BLaER1 (cell line): ENCODE data around the gene IFNE.

Source experiments
- H3K27ac ChIP-seq: shearing (Covaris generic); formaldehyde crosslinking; 2 replicates; pipeline ENCODE4 v1.8.1; 2022
- H3K27me3 ChIP-seq: shearing (Covaris generic); formaldehyde crosslinking; 2 replicates; pipeline ENCODE4 v1.8.1; 2022
- H3K36me3 ChIP-seq: shearing (Covaris generic); formaldehyde crosslinking; 2 replicates; pipeline ENCODE4 v1.8.1; 2022
- H3K4me1 ChIP-seq: shearing (Covaris generic); formaldehyde crosslinking; 2 replicates; pipeline ENCODE4 v1.8.1; 2022
- H3K4me2 ChIP-seq: shearing (Covaris generic); formaldehyde crosslinking; 2 replicates; pipeline ENCODE4 v1.8.1; 2022
- H3K4me3 ChIP-seq: shearing (Covaris generic); formaldehyde crosslinking; 2 replicates; pipeline ENCODE4 v1.8.1; 2022
- H3K9ac ChIP-seq: shearing (Covaris generic); formaldehyde crosslinking; 2 replicates; pipeline ENCODE4 v1.8.1; 2022
- H3K9me3 ChIP-seq: shearing (Covaris generic); formaldehyde crosslinking; 2 replicates; pipeline ENCODE4 v1.8.1; 2022
- H4K20me1 ChIP-seq: shearing (Covaris generic); formaldehyde crosslinking; 2 replicates; pipeline ENCODE4 v1.8.1; 2022
- Cebpa-rat ChIP-seq: shearing (Covaris generic); IDR thresholded peaks from 2 replicates; pipeline ENCODE4 v1.8.1; 2022

IFNE gene

GRCh38 chr9:21519855-21520434 lies 37.8 kb upstream of the IFNE start:
- Histone ChIP-seq H3K9me3 (no peaks in the 10 kb centered on the region), H3K36me3 (no peaks in the 10 kb centered on the region), H3K27ac (no peak overlapping the region), H3K4me1 (no peaks in the 10 kb centered on the region), H3K9ac (no peak overlapping the region), H3K4me2 (no peak overlapping the region), H3K4me3 (no peak overlapping the region), H4K20me1 (no peaks in the 10 kb centered on the region), H3K27me3 (no peaks in the 10 kb centered on the region)
- no peak for TF ChIP-seq Cebpa-rat

- TF ChIP-seq Cebpa-rat: no peak
- no peak overlapping the region for H3K4me3 ChIP-seq
- H3K36me3 ChIP-seq: no peaks in the 10 kb centered on the region
- H3K4me1 ChIP-seq: no peaks in the 10 kb centered on the region
- no peak overlapping the region for H3K27ac ChIP-seq
- no peaks in the 10 kb centered on the region for H4K20me1 ChIP-seq
- H3K9me3 ChIP-seq: no peaks in the 10 kb centered on the region
- H3K27me3 ChIP-seq: no peaks in the 10 kb centered on the region
- no peak overlapping the region for H3K9ac ChIP-seq
- H3K4me2 ChIP-seq: no peak overlapping the region
Observed at GRCh38 chr9:21516796-21517195, 34.7 kb upstream of the IFNE start.

- no peak for TF ChIP-seq Cebpa-rat
- Histone ChIP-seq H4K20me1 (no peaks in the 10 kb centered on the region), H3K4me1 (no peaks in the 10 kb centered on the region), H3K9me3 (no peaks in the 10 kb centered on the region), H3K27ac (no peak overlapping the region), H3K27me3 (no peaks in the 10 kb centered on the region), H3K4me3 (no peak overlapping the region), H3K9ac (no peak overlapping the region), H3K36me3 (no peaks in the 10 kb centered on the region), H3K4me2 (no peak overlapping the region)
Observed at GRCh38 chr9:21513431-21513830, 31.3 kb upstream of the IFNE start.

DNA sequence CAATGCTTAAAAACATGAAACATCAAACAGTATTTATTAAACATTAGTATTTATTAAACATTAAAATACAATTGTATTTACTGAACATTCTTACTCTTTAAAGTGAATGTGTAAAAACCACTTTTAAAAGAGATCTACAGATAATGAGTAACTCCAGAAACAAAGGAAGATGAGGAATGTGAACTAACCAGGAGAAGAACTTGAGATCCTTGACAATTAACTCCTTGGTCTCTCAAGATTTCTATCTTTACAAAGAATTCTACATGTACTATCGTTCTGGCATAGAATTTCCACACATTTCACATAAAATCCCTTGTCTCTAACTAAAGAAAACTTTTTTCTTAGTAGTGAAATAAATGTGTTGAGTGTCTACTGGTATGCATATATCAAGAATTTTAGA lies 28.7 kb upstream of the IFNE start:
- H3K4me2 ChIP-seq: no peak overlapping the region
- no peaks in the 10 kb centered on the region for H3K9me3 ChIP-seq
- no peaks in the 10 kb centered on the region for H4K20me1 ChIP-seq
- no peaks in the 10 kb centered on the region for H3K36me3 ChIP-seq
- no peak overlapping the region for H3K4me3 ChIP-seq
- no peak overlapping the region for H3K27ac ChIP-seq
- H3K4me1 ChIP-seq: peaks cover 6% of the 10 kb centered on the region
- H3K9ac ChIP-seq: no peak overlapping the region
- H3K27me3 ChIP-seq: no peaks in the 10 kb centered on the region
- TF ChIP-seq Cebpa-rat: no peak

- Histone ChIP-seq H3K27ac (no peak overlapping the region), H3K9ac (no peak overlapping the region), H4K20me1 (no peaks in the 10 kb centered on the region), H3K4me3 (no peak overlapping the region), H3K4me1 (peaks cover 9% of the 10 kb centered on the region), H3K9me3 (no peaks in the 10 kb centered on the region), H3K36me3 (no peaks in the 10 kb centered on the region), H3K27me3 (no peaks in the 10 kb centered on the region), H3K4me2 (no peak overlapping the region)
- TF ChIP-seq Cebpa-rat: no peak
Observed at GRCh38 chr9:21507483-21507790, 25.3 kb upstream of the IFNE start.

DNA sequence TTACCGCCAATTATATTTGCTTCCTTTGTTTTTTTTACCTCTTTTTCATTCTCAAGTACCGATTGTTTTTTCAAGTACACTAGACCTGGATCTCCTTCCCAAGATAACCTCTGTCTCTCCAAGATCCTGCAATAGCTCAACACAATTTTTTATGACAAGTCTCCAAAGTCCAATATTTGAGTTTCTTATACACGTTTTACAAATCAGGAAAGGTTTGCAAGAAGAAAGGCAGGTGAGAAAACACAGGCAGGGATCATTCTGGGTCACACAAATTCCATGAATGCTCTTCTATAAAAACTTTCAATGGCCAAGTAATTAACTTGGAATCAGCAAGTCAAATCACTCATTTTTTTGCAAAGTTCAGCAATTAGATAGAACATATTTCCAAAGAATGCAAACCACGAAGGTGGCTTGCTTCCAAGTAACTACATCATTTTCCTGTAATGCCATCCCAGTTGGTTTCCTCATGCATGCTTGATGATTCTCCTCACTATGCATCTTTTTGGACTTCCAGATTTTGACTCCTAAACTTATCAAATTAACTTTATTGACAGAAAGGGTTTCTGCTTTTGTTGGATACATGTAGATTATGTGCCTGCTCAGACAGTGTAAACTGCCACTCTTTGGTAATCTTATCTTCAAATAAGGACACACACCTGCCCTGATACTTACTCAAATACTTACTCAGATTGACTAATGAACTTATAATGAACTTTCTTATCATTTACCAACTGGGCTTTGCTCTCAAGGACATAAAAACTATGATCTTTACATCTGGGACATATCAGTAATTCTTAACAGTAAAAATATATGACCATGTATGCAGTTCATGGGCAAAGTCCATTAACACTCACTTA lies 24.7 kb upstream of the IFNE start:
- Histone ChIP-seq H3K36me3 (no peaks in the 10 kb centered on the region), H3K9me3 (no peaks in the 10 kb centered on the region), H3K27me3 (no peaks in the 10 kb centered on the region), H3K4me1 (peaks cover 9% of the 10 kb centered on the region), H3K4me2 (no peak overlapping the region), H3K4me3 (no peak overlapping the region), H4K20me1 (no peaks in the 10 kb centered on the region), H3K27ac (no peak overlapping the region), H3K9ac (no peak overlapping the region)
- TF ChIP-seq Cebpa-rat: no peak

GRCh38 chr9:21505425-21506179 lies 23.5 kb upstream of the IFNE start:
- Histone ChIP-seq H3K9me3 (no peaks in the 10 kb centered on the region), H4K20me1 (no peaks in the 10 kb centered on the region), H3K4me3 (no peak overlapping the region), H3K9ac (no peak overlapping the region), H3K27ac (no peak overlapping the region), H3K4me2 (peak overlapping the region; percentile 14), H3K36me3 (no peaks in the 10 kb centered on the region), H3K27me3 (no peaks in the 10 kb centered on the region), H3K4me1 (peaks cover 9% of the 10 kb centered on the region)
- no peak for TF ChIP-seq Cebpa-rat

GRCh38 chr9:21504894-21505293 lies 22.8 kb upstream of the IFNE start:
- H3K36me3 ChIP-seq: no peaks in the 10 kb centered on the region
- no peak overlapping the region for H3K9ac ChIP-seq
- TF ChIP-seq Cebpa-rat: no peak
- H3K4me1 ChIP-seq: peaks cover 9% of the 10 kb centered on the region
- no peaks in the 10 kb centered on the region for H3K27me3 ChIP-seq
- no peaks in the 10 kb centered on the region for H3K9me3 ChIP-seq
- H4K20me1 ChIP-seq: no peaks in the 10 kb centered on the region
- no peak overlapping the region for H3K4me2 ChIP-seq
- H3K4me3 ChIP-seq: no peak overlapping the region
- no peak overlapping the region for H3K27ac ChIP-seq

GRCh38 chr9:21504113-21504512 lies 22.0 kb upstream of the IFNE start:
- H3K27ac ChIP-seq: no peak overlapping the region
- no peak for TF ChIP-seq Cebpa-rat
- H3K4me1 ChIP-seq: peaks cover 9% of the 10 kb centered on the region

DNA sequence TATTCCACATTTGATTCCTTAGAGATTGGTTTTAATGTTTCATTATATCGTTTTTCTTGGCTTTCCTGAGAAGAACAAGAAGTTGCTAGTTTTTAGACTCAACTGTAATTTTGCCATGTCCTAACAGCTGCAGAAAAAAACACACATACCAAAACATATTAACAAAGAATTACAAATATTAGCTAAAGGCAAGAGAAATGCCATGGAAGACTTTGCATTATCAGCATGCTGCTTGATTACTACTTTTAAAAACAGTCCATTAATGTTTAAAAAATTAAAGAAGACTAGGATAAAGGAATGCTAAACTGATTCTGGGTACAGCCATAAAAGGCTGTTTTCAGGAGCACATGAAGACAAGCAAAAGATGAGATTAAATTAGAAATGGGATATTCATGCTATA lies 20.5 kb upstream of the IFNE start:
- Histone ChIP-seq H3K4me1 (peaks cover 9% of the 10 kb centered on the region), H3K9me3 (no peaks in the 10 kb centered on the region), H3K9ac (no peak overlapping the region), H3K36me3 (no peaks in the 10 kb centered on the region), H4K20me1 (no peaks in the 10 kb centered on the region), H3K4me3 (no peak overlapping the region), H3K27me3 (no peaks in the 10 kb centered on the region), H3K27ac (no peak overlapping the region), H3K4me2 (no peak overlapping the region)
- TF ChIP-seq Cebpa-rat: no peak

More at GRCh38 chr9:21504113-21504512, 22.0 kb upstream of the IFNE start:
- no peaks in the 10 kb centered on the region for H3K36me3 ChIP-seq
- no peak overlapping the region for H3K9ac ChIP-seq
- H3K4me2 ChIP-seq: no peak overlapping the region
- no peaks in the 10 kb centered on the region for H4K20me1 ChIP-seq
- H3K27me3 ChIP-seq: no peaks in the 10 kb centered on the region
- no peak overlapping the region for H3K4me3 ChIP-seq
- H3K9me3 ChIP-seq: no peaks in the 10 kb centered on the region
